H9 (cell line): ENCODE measurements around the gene EPB41L2. TPM values are rescaled to one million over a fixed set of nuclear protein-coding genes. Genes with fewer than 3 reads are reported as not detected.

Experiments
- DNase-seq: peaks from one replicate; pipeline ENCODE4 v3.0.0-alpha.2; 2017
- H2AFZ ChIP-seq: one replicate; pipeline ENCODE4 v1.6.1; 2013; ENCODE audit warnings: mild to moderate bottlenecking, low read length, control low read depth, moderate library complexity
- H2AK5ac ChIP-seq: 2 replicates; pipeline ENCODE4 v1.6.1; 2013; ENCODE audit warnings: low read length, control low read depth, mixed read lengths; ENCODE audit not compliant: insufficient read length
- H2BK120ac ChIP-seq: one replicate; pipeline ENCODE4 v1.6.1; 2013; ENCODE audit warnings: low read depth, mild to moderate bottlenecking, low read length, control low read depth, inconsistent platforms; ENCODE audit not compliant: poor library complexity, severe bottlenecking
- H2BK12ac ChIP-seq: 2 replicates; pipeline ENCODE4 v1.6.1; 2013; ENCODE audit warnings: low read length, control low read depth, mixed read lengths, low read depth; ENCODE audit not compliant: insufficient read length
- H2BK15ac ChIP-seq: 2 replicates; pipeline ENCODE4 v1.6.1; 2013; ENCODE audit warnings: low read depth, low read length, control low read depth
- H2BK20ac ChIP-seq: one replicate; pipeline ENCODE4 v1.6.1; 2013; ENCODE audit warnings: low read depth, mild to moderate bottlenecking, low read length, control low read depth, inconsistent platforms; ENCODE audit not compliant: poor library complexity, severe bottlenecking
- H2BK5ac ChIP-seq: 2 replicates; pipeline ENCODE4 v1.6.1; 2013; ENCODE audit warnings: low read length, control low read depth, mixed read lengths; ENCODE audit not compliant: insufficient read length
- H3K14ac ChIP-seq: 2 replicates; pipeline ENCODE4 v1.6.1; 2013; ENCODE audit warnings: low read length, control low read depth; ENCODE audit not compliant: insufficient read depth
- H3K18ac ChIP-seq: 2 replicates; pipeline ENCODE4 v1.6.1; 2013; ENCODE audit warnings: low read depth, mild to moderate bottlenecking, mixed read lengths, low read length, control low read depth; ENCODE audit not compliant: insufficient read length
- H3K23ac ChIP-seq: 2 replicates; pipeline ENCODE4 v1.6.1; 2013; ENCODE audit warnings: low read length, control low read depth, mixed read lengths, low read depth; ENCODE audit not compliant: insufficient read length
- H3K23me2 ChIP-seq: 2 replicates; pipeline ENCODE4 v1.6.1; 2013; ENCODE audit warnings: low read depth, mild to moderate bottlenecking, mixed read lengths, low read length, control low read depth; ENCODE audit not compliant: insufficient read length, poor library complexity, severe bottlenecking
- H3K27ac ChIP-seq: 2 replicates; pipeline ENCODE4 v1.5.1; 2013; ENCODE audit warnings: low read length, control low read depth, mixed read lengths, low read depth; ENCODE audit not compliant: insufficient read length
- H3K27me3 ChIP-seq: 2 replicates; pipeline ENCODE4 v1.6.1; 2013; ENCODE audit warnings: low read length, control low read depth, inconsistent platforms; ENCODE audit not compliant: insufficient read depth
- H3K4ac ChIP-seq: 2 replicates; pipeline ENCODE4 v1.6.1; 2013; ENCODE audit warnings: low read depth, mild to moderate bottlenecking, control low read depth, inconsistent platforms, low read length, moderate library complexity
- H3K4me1 ChIP-seq: 2 replicates; pipeline ENCODE4 v1.6.1; 2013; ENCODE audit warnings: low read length, control low read depth, inconsistent platforms; ENCODE audit not compliant: insufficient read depth
- H3K4me2 ChIP-seq: 2 replicates; pipeline ENCODE4 v1.6.1; 2013; ENCODE audit warnings: low read length, control low read depth, mixed read lengths; ENCODE audit not compliant: insufficient read length, insufficient read depth
- H3K56ac ChIP-seq: 2 replicates; pipeline ENCODE4 v1.6.1; 2013; ENCODE audit warnings: low read depth, mild to moderate bottlenecking, mixed read lengths, low read length, control low read depth; ENCODE audit not compliant: insufficient read length
- H3K79me1 ChIP-seq: 2 replicates; pipeline ENCODE4 v1.6.1; 2013; ENCODE audit warnings: low read depth, mild to moderate bottlenecking, moderate library complexity, low read length, control low read depth, inconsistent platforms; ENCODE audit not compliant: insufficient read depth, poor library complexity, severe bottlenecking
- H3K79me2 ChIP-seq: 2 replicates; pipeline ENCODE4 v1.6.1; 2013; ENCODE audit warnings: low read length, control low read depth, inconsistent platforms; ENCODE audit not compliant: insufficient read depth
- H3K9ac ChIP-seq: 2 replicates; pipeline ENCODE4 v1.6.1; 2013; ENCODE audit warnings: low read length, control low read depth, mixed read lengths; ENCODE audit not compliant: insufficient read length; ENCODE audit errors: extremely low read depth
- H3K9me3 ChIP-seq: one replicate; pipeline ENCODE4 v1.6.1; 2013; ENCODE audit warnings: low read depth, low read length, inconsistent platforms; ENCODE audit not compliant: control insufficient read depth
- H3T11ph ChIP-seq: one replicate; pipeline ENCODE4 v1.6.1; 2013; ENCODE audit warnings: mild to moderate bottlenecking, low read length, control low read depth, inconsistent platforms
- H4K20me1 ChIP-seq: one replicate; pipeline ENCODE4 v1.6.1; 2013; ENCODE audit not compliant: control insufficient read depth, insufficient read length, insufficient read depth
- H4K5ac ChIP-seq: 2 replicates; pipeline ENCODE4 v1.6.1; 2013; ENCODE audit warnings: low read depth, mild to moderate bottlenecking, mixed read lengths, low read length, control low read depth; ENCODE audit not compliant: insufficient read length
- H4K8ac ChIP-seq: replicated peaks from 2 replicates; pipeline ENCODE4 v1.6.1; 2013; ENCODE audit warnings: low read length, control low read depth, mixed read lengths, low read depth; ENCODE audit not compliant: insufficient read length
- H4K91ac ChIP-seq: 2 replicates; pipeline ENCODE4 v1.6.1; 2013; ENCODE audit warnings: low read depth, mild to moderate bottlenecking, moderate library complexity, mixed read lengths, low read length, control low read depth; ENCODE audit not compliant: insufficient read length
- H3K27ac Mint-ChIP-seq, 3 experiments: 2 replicates in 2 of 3; 3 replicates in 1 of 3; pipeline ENCODE4 v1.8.0; 2020 to 2021; ENCODE audit warnings: mixed read lengths in 3 of 3, mild to moderate bottlenecking in 1 of 3, moderate library complexity in 1 of 3
- H3K27me3 Mint-ChIP-seq: 2 replicates; pipeline ENCODE4 v1.8.0; 2021; ENCODE audit warnings: low read depth, mild to moderate bottlenecking, moderate library complexity, mixed read lengths
- H3K36me3 Mint-ChIP-seq, 3 experiments: 2 replicates in 2 of 3; 3 replicates in 1 of 3; pipeline ENCODE4 v1.8.0; 2020 to 2021; ENCODE audit warnings: low read depth in 3 of 3, mixed read lengths in 3 of 3; ENCODE audit not compliant: insufficient read depth in 1 of 3
- H3K4me1 Mint-ChIP-seq, 2 experiments: 2 replicates each; pipeline ENCODE4 v1.8.0; 2020; ENCODE audit warnings: mixed read lengths in 2 of 2
- H3K4me3 Mint-ChIP-seq, 2 experiments: 2 replicates in 1 of 2; 3 replicates in 1 of 2; pipeline ENCODE4 v1.8.0; 2020 to 2021; ENCODE audit warnings: mild to moderate bottlenecking in 2 of 2, mixed read lengths in 2 of 2, moderate library complexity in 1 of 2
- H3K9me3 Mint-ChIP-seq, 2 experiments: 2 replicates in 1 of 2; 3 replicates in 1 of 2; pipeline ENCODE4 v1.8.0; 2020; ENCODE audit warnings: mild to moderate bottlenecking in 2 of 2, mixed read lengths in 2 of 2, moderate library complexity in 1 of 2
- WGBS: extraction: QIAGEN DNeasy Blood & Tissue Kit; methylation state at CpG from one replicate; pipeline ENCODE4 v1.1.7; 2013; ENCODE audit warnings: missing lambda C conversion rate, low lambda C conversion rate, mixed read lengths; ENCODE audit not compliant: insufficient read length; ENCODE audit errors: extremely low coverage; 5-methylcytosine and 5-hydroxymethylcytosine counted together
- total RNA-seq: library from RNA; stranded (reverse); gene quantifications from 2 replicates; pipeline ENCODE4 v1.2.1, GENCODE V29; 2021
- TF ChIP-seq, protein P1 (sequence below): fragments of 200-600 bp; sonication (generic); conservative IDR thresholded peaks from 3 replicates; pipeline ENCODE4 v1.8.0; 2021; ENCODE audit warnings: antibody characterized with exemption, mild to moderate bottlenecking

Gene EPB41L2
- total RNA-seq, 1 experiment from 2014 or later = 90.2 TPM

DNA sequence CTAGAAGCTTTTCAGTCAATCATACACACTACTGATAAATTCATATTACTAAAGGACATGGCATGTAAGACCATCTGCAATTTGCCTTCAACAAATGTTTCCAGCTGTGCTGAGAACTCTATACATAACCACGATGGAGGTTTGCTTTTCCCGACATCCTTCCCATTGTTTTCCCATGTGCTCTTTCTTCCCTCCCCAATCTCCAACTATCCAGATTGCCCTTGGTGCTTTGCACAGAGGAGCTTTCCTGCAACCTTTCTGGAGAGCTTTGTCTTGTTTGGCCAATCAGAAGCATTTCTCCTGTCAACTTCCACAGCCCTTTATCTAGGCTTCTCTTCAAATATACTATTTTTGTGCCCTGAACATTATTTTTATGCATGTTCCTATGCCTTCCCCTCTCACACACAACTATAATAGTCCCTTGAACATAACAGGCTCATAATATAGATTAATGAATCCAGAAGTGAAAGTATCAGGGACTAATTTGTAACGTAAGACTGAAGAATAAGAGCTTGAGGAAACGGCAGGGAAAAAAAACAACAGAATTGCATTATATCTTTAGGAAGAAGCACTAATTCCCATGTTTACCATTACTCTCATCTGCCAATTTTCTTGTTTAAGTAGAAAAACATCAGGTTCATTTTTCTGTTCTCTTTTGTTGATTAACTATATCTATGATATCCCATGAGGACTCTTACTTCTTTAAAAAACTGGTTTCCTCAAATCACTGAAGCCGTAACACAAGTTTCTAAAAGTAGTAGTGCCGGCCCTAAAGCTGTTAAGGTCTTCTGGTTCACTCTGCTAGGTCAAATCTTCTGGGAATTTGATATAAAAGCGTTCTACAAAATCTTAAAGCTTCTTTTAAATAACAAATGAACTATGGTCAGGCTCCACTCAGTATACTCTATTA, 215.8 kb downstream of the EPB41L2 start:
- Histone ChIP-seq H3K9ac (no peak overlapping the region), H4K20me1 (no peaks in the 10 kb centered on the region), H2BK120ac (no peak overlapping the region), H3K4ac (no peak overlapping the region), H3K27me3 (no peaks in the 10 kb centered on the region), H3K27ac (no peak overlapping the region), H3K14ac (no peak overlapping the region), H3K23me2 (no peaks in the 10 kb centered on the region), H3K79me1 (no peaks in the 10 kb centered on the region), H2BK20ac (no peak overlapping the region), H4K5ac (no peak overlapping the region), H3K56ac (no peak overlapping the region), H3K18ac (no peak overlapping the region), H4K8ac (no peak overlapping the region), H3K79me2 (no peaks in the 10 kb centered on the region), H3T11ph (no peak overlapping the region), H3K4me2 (no peak overlapping the region), H4K91ac (no peak overlapping the region), H3K23ac (no peak overlapping the region), H2AFZ (no peak overlapping the region), H3K4me1 (0 out of 2 replicates have a peak, but pooled peaks cover 2% of the 10 kb centered on the region), H2AK5ac (no peak overlapping the region), H3K9me3 (no peaks in the 10 kb centered on the region), H2BK12ac (no peak overlapping the region), H2BK15ac (no peak overlapping the region), H2BK5ac (no peak overlapping the region)
- TF ChIP-seq, protein P1, sequence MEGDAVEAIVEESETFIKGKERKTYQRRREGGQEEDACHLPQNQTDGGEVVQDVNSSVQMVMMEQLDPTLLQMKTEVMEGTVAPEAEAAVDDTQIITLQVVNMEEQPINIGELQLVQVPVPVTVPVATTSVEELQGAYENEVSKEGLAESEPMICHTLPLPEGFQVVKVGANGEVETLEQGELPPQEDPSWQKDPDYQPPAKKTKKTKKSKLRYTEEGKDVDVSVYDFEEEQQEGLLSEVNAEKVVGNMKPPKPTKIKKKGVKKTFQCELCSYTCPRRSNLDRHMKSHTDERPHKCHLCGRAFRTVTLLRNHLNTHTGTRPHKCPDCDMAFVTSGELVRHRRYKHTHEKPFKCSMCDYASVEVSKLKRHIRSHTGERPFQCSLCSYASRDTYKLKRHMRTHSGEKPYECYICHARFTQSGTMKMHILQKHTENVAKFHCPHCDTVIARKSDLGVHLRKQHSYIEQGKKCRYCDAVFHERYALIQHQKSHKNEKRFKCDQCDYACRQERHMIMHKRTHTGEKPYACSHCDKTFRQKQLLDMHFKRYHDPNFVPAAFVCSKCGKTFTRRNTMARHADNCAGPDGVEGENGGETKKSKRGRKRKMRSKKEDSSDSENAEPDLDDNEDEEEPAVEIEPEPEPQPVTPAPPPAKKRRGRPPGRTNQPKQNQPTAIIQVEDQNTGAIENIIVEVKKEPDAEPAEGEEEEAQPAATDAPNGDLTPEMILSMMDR = no peak
- Mint-ChIP-seq H3K36me3 (no peaks in the 10 kb centered on the region; a peak in 1 of 7 replicates), H3K4me3 (no peak overlapping the region), H3K27ac (peak overlapping the region in 2 of 3 experiments; percentile 84 to 89; a peak in 3 of 7 replicates), H3K9me3 (no peaks in the 10 kb centered on the region; a peak in 1 of 5 replicates), H3K27me3 (no peaks in the 10 kb centered on the region), H3K4me1 (peaks cover 8 to 12% of the 10 kb centered on the region in 2 experiments; a peak in 3 of 4 replicates)
- WGBS = no CpG with 5 or more reads among the region's 7 CpGs
- DNase-seq = no peak
